ENCODE data around the gene JAKMIP1.
"Not testable (repeated sequence)": the region's sequence is repeated elsewhere in the genome, so short reads cannot be mapped to it uniquely, and the experiment has no call there.

The JAKMIP1 gene

DNA sequence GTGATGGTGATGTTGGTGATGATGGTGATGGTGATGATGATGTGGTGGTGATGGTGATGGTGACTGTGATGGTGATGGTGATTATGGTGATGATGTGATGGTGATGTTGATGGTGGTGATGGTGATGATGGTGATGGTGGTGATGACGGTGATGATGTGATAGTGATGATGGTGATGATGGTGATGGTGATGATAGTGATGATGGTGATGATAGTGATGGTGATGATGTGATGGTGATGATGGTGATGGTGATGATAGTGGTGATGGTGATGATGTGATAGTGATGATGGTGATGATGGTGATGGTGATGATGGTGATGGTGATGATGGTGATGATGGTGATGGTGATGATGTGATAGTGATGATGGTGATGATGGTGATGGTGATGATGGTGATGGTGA, 196.9 kb downstream of the JAKMIP1 start:
- DNase-seq, result not testable (repeated sequence)

DNA sequence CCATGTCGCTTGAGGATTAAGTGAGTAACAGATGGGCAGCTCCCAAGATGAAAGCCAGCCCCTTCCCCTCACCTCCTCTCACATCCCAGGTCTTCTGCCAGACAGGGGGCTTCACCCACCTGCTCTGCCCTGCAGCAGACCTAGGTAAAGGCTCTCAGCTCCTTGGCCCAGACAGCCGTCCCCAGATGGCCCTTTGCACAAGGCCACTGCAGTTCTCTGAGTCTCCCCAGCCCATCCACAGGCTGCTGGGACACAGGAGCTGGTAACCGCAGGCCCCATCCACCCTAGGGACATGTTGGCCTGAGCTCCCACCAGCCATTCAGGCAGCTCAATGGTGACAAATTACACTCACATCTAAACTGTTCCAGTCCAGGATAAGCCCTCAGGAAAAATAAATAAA, 197.4 kb downstream of the JAKMIP1 start:
- no peak for DNase-seq

DNA sequence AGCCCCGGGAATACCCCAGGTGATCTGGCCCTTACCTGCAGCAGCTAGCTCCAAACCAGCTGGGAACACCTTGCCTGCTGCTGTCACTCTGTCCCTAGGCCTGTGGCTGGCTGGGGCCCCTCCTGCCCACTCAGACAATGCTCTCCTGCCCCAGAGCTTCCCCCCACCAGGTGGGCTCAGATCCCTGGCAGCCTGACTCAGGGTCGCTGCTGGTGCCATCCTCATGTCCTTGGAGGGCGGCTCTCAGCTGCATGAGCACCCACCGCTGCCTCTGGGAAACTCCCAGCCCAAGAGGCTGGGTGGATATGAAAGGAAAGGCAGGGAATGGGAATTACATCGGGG, 197.9 kb downstream of the JAKMIP1 start:
- DNase-seq, result no peak

DNA sequence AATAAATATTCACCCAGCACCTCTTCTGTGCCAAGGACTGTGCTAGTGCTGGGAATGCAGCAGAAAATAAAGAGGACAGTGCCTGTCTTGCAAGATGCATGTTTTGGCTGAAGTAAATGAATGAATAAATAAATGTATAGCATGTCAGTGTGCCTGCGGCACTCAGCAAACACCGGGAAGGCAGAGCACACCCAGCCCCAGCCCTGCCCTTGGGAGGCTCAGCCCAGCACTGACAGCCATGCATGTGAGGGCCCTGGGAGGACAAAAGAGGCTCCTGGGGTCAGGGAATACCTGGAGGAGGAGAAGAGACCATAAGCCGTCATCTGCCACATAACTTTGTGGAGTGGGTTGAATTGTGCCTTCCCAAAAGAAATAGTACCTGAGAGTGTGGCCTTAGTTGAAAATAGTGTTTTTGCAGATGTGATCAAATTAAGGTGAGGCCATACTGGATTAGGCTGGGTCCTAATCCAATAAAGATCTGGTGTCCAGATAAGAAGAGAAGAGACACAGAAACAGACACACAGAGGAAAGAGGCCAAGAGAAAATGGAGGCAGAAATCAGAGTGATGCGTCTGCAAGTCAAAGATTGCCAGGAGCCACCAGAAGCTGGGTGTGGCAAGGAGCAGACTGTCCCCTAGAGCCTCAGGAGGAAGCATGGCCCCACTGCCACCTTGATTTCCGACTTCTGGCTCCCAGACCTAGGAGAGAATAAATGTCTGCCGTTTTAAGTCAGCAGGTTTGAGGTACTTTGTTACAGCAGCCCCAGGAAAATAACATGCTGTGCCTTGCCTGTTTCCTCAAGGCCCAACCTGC, 198.5 kb downstream of the JAKMIP1 start:
- DNase-seq, result no peak

DNA sequence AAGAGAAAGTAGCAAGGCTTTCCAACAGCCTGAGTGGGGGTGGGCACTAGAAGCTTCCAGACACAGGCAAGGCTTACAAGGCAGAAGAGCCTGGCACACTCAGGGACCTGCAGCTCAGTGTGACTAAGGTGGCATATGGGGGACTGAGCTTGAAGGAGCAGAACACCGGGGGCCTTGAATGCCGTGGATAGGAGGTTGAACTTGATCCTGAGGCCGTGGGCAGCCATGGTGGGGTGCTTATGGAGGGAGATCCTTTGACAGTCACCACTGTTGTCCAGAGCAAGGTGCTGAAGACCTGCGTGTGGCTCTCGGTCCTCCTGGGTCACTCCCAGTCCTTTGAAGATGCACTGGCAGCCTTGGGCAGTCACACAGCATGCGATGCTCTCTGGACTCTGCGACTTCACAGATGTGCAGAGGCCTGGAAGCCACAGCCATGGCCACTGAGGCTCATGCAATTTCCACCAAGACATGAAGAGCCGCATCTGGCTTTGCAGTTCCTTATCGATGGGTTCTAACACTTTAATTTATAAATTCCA, 200.5 kb downstream of the JAKMIP1 start:
- DNase-seq, result no peak

DNA sequence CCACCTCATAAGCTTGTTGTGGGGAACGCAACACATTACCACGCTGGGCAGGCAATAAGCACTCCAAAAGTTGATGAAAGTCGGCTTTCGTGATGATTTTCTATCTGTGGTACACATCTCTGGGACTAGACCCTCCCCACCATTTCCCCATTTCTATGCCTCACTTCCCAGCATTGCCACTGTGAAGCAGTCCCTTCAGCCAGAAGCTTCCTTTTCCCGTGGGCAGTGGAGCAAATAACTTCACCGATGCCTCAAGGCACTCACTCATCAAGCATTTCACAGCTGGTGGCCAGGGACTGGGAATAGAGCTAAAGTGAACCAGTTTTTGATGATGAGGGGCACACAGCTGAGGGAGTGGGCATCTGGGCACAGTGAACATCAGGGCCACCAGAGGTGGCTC, 201.0 kb downstream of the JAKMIP1 start:
- no peak for DNase-seq

DNA sequence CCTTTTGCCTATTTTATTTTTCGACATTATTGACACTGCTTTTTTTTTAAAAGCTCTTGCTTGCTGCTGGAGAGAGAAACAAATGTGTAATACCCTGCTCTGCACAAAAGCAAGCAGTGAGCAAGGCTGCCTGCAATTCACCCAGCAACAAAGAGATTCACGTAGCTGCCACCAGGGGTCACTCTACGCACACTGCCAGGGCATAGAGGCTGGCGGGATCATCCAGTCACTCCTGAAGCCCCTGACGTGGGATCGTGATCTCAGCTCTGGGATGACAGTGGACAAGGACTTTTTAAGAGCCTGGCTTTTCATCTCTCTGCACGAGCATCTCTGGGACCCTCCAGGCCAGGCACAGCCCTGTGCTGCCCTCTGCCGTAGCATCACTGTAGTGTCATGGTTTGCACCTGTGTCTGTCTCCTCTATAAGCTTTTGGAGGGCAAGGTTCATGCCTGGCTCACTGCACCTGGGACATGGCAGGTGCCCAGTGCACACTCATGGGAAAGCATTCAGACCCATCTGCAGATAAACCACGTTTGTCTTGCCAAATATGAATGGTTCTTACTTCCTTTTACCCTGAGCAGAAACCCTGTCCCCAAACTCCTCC, 201.9 kb downstream of the JAKMIP1 start:
- DNase-seq, result peak; percentile 58 to 59

DNA sequence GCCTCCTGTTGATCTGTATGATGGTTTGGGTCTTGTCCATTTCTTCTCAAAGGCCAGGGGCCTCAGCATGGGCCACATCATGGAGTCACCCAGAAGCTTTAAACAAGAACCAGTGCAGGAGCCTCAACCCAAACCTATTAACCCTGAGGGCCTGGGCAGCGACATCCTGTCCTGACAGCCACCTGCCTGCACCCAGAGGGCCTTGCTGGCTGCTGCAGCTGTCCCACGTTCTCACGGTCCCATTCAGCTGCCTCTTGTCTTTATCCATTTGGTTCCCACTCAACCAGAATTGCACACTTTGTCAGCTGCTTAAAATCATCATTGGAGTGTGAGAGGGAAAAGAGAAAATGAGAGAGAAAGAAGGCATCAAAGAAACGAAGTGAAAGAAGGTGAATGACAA, 203.7 kb downstream of the JAKMIP1 start:
- DNase-seq, result no peak

DNA sequence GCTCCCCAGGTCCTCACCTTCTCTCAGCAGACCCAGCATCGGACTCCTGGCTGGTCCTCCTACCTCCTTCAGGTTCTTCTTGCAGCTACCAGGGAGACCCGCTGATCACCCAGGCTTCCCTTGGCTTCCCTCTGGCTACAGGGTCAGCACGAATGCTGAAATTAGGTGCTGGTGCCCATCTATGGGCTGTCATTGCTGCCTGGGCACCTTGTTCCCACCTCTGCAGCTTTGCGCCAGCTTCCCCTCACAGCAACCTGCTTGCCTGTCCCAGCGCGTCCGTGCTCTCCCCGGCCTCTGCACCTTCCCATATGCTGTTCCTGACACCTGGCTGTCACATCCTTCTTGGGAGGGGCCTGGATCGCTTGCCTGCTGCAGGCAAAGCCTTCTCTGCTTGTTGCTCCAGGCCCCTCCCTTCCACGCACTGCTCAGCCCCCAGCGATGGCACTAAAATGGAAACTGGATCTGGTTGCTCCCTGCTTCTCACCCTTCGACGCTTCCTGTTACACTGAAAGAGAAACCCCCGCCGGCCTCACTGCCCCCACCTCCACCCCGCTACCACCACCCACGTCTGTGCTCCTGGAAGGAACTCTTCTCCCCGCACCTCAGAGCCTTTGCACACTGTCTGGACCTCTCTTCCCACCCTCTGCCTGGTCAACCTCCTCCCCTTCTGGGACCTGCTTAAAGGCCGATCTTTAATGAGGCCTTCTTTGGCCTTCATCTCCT, 204.3 kb downstream of the JAKMIP1 start:
- no peak for DNase-seq

DNA sequence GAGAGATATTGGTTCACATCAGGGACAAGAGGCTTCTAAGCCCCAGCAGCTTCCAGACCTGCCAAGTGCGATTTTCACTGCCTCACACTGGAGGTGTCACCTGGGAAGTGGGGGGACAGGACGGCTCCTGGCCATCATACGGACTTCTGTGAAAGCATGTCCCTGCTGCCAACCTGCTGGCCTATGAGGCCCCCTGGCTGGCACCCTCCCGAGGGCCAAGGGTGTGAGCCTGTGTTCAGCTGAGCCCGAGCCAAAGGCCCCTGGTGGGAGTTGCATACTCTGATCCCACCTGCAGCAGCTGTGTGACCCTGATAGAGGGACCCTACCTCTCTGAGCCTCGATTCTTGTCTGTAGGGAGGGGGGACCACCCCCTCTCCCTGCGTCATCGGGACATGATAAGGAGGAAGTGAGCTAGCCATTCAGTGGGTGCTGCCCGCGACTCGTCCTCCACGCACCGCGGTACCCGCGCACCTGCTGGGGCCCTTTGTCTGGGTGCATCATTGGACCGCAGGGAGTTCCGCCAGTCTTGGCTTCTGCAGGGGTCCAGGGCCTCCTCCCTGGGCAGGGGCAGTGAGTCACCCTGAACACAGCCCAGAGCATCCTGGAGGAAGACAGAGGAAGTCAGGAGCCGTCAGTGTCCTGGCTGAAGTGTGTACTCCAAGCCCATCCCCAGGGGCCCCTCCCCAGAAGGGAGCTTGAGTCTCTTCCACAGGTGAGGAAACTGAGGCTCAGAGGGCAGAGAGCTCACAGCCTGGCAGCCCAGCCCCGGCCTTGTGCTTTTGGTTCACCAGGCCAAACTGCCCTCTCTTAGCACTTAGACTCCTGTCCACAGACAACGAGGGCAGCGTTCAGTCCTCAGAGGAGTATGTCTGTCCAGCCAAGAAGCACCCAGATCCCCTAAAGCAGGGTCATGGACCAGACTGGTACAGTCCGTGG, 206.2 kb downstream of the JAKMIP1 start:
- no peak for DNase-seq

DNA sequence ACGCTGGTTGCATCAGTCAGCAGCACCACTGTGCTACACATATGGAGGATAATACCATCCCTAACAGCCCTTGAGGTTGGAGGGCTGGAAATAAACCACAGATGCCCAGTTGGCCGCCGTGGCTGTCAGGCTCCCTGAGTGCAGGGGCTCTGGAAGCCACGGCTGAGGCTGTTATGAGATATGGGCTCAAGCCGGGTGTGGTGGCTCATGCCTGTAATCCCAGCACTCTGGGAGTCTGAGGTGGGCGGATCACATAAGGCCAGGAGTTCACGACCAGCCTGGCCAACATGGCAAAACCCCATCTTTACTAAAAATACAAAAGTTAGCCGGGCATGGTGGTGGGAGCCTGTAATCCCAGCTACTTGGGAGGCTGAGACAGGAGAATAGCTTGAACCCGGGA, 207.0 kb downstream of the JAKMIP1 start:
- not testable (repeated sequence) for DNase-seq

DNA sequence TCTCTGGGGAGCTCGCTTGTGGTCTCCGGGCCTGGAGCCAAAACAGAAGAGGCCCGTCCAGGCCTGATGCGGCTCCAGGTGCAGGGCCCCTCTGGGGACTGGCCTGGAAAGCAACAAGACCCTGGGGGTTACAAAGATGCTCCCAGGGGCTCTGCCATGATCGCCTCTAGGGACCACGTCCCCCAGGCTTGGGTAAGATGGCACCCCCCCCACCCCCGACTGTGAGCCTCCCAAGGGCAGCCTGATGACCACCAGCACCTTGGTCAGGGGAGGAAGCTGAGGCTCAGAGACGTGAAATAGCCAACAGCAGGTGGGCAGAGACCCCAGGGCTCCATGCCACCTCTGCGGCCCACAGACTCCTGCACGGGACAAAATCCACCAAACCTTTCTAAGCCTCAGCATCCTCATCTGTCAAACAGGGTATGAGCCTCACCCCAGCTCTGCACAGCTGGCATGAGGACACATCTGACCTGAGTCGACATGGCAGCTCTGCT, 207.5 kb downstream of the JAKMIP1 start:
- no peak for DNase-seq

DNA sequence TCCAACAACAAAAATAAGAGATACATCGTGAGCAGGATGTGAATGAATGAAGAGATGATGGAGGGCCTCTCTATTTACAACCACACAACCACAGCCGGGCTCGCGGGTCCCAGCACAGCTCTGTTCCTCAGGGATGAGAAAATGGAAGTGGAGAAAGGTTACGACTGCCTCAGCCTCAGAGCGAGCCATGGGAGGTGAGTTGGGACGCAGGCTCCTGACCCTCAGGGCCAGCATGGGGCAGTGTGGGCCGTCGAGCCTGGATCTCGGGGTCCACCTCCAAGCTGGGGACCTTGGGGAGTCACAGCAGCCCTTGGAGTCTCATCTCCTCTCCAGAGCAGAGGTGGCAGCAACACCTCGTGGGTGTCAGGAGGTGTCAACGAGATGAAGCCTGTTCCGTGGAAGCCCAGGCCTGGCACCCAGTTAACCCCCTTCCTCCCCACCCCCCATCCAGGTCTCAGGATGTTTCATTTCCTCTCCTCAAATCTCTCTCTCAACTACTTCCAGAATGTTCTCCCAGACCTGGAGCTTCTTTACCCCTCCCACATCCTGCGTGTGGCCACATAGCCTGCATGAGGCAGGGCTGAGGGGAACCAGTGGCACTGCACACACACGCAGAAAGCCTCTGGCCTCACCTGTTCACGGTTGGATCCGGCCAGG, 208.1 kb downstream of the JAKMIP1 start:
- DNase-seq, result no peak

DNA sequence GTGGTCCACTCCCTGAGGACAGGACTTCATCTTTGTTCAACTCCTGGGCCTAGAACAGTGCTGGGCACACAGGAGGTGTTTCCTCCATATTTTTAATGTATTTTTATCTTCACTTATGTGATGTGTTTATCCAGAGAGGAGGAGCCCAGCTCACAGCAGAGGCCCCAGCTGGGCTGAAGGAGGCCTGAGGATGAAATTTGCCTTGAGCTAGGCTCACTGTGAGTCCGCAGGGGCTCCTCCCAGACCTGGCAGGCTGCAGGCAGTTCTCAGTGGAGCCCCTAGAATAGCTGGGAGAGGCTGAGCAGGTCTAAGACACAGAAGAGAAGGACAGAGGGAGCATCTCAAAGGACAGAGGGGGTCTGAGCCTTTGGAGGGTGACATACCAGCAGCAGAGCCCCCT, 208.9 kb downstream of the JAKMIP1 start:
- no peak for DNase-seq

DNA sequence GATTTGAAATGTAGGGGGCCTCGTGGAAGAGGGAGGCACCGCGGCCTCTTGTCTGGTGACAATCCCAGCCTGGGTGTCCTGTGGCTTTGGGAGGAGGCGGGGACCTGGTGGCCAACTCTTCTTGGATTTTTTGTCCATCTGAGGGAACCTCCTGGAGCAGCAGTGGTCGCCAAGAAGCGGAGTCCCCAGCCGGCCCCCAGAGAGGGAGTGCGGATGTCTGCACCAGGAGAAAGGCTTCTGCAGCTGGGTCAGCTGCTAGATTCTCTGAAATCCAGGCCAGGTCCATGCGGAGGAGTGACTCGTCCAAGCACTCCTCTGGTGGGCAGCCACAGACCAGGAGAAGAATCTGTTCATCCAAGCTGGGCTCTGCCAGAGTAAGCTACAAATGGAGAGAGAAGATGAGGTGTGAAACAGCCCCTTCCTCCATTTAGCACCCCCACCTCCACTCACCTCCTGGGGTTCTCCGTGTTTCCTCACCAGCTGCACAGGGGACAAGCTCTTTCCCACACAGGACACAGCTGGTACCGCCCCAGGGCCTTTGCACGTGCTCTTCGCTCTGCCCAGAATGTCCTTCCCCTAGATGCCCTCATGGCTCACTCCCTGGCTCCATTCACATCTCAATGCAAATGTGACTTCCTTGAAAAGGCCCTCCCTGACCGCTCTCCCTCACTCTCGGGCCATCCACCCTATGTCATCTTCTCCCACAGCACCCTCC, 209.7 kb downstream of the JAKMIP1 start:
- no peak for DNase-seq

DNA sequence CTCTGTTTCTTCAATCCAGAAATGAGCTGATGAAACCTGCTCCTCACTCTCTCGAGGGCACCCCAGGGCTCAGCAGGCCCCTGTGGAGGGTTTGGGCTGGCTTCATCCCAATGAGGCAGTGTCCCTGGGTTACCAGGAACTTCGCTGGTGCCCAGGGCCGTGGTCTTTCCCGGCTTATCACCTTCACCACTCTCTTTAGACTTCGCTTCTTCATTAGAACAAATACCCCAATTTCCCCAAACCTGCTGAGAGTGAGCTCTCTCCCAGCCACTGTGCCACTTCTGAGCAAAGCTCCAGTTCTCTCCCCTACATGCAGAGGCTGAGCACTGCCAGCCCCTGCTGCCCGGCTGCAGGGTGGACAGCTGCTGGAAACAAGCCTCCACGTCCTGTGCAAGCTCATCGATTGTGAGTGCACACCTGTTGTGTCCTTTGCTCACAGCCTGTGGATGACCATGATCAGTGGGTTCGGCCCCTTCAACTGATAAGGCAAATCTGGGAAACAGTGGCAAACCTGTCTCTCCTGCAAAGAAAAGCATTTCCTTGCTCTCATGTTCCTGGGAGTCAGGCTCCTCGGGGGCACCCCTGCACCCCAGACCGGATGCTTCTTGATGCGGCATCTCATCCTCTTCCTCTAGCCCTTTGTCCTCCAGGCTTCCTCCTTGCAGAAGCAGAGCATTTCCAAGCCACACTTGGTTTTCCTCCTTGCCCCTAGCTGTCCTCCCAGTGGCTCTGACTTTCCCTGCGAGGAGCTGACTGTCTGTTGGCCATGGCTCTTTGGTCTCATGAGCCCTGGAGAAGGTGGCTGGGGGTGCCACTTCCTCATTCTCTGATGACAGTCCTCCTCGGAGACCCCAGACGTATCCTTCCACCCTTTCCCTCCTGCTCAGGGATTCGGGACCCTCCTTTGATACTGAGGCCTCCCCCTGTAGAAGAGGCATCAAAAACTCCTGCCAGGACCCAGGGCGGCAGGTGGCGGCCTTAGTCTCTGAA, 210.8 kb downstream of the JAKMIP1 start:
- DNase-seq, result no peak

DNA sequence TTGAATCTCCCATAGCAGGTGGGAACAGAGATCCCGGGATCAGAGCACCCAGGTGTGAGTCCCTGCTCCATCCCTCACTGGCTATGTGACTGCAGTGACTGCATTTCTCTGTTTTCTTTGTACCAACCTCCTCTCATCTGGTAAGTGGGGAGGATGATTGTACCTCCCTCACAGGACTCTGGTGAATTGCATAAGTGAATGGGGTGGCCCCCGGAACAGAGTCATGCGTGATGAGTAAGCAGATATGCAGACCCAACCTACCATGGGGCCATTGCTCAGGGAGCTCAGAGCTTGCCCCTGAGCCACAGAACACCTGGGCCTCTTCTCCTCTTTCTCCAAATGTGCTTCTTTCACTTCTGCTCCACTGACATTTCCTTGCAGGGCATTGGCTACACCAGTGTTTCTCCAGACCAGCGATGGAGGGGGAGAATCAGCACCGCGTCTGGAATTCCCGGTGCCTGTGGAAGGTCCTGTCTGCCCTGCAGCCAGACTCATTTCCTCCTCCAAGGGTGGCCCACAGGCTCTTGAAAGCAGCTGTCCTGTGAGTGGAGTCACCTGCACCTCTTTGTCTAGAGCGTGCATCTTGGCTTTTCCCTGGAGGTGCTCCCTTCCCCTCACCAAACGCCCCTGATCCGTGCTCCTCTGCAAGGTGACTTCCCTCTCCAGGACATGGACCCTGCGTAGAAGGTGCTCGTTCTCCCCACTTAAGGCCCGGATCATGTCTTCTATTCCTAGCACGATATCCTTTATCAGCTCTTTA, 212.1 kb downstream of the JAKMIP1 start:
- DNase-seq, result no peak

DNA sequence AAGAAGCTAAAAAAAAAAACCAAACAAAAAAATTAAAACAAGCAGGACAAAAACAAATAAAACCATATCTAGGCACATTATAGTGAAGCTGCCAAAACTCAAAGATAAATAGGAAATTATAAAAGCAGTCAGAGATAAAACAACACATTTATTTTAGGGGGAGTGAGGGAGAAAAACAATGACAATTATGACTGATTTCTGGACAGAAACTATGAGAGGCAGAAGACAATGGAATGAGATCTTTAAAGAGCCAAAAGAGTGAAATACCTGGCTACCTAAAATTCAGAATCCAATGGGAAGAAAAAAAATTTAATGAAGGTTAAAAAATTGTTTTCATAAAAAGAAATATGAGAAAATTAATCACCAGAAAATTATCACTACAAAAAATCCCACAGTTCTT, 215.5 kb downstream of the JAKMIP1 start:
- DNase-seq, result no peak

Measured in activated T-cell treated with anti-CD3 and anti-CD28 coated beads, Interleukin-2, amount 50 U/mL, for 48 hours (primary cell).